Measurements from ENCODE around the gene GPC6. TPM values are rescaled to one million over a fixed set of nuclear protein-coding genes. Genes with fewer than 3 reads are reported as not detected.

Gene GPC6
- polyA plus RNA-seq, 1 of the 3 experiments (the other 2 are of a cell fraction): 6.7 TPM

- peak; percentile 16 for DNase-seq
- H3K4me1 ChIP-seq (ENCODE audit: control insufficient read depth in 1 of 2, insufficient read depth in 2 of 2, low read depth in 1 of 2, low read length in 1 of 2): peaks cover 0 to 4% of the 10 kb centered on the region in 2 experiments; a peak in 1 of 4 replicates
- H4K20me1 ChIP-seq (ENCODE audit: insufficient read depth): no peaks in the 10 kb centered on the region
- H3K9ac ChIP-seq: no peak overlapping the region
- H3K4me3 ChIP-seq (ENCODE audit: low read depth in 2 of 2, low read length in 1 of 2): no peak overlapping the region
- H3K79me2 ChIP-seq (ENCODE audit: insufficient read depth): no peaks in the 10 kb centered on the region
- no peaks in the 10 kb centered on the region for H3K36me3 ChIP-seq (replicated peaks in 1 of 2; ENCODE audit: control insufficient read depth in 1 of 2, insufficient read depth in 2 of 2, low read length in 1 of 2)
- H3K9me2 ChIP-seq: no peaks in the 10 kb centered on the region
- ChIA-PET POLR2A (no interaction called here), CTCF (interaction anchor here (1.0 kb wide), 1 partner anchor 12 kb away, joined by 3 read pairs; no protein-coding TSS in a partner anchor)
- H3F3A ChIP-seq (replicated peaks; ENCODE audit: insufficient read depth): no peaks in the 10 kb centered on the region
- H3K4me2 ChIP-seq: no peak overlapping the region
- no peak overlapping the region for H2AFZ ChIP-seq (ENCODE audit: low read depth)
- WGBS (ENCODE audit: low lambda C conversion rate): 76% methylated on average over 1 of the region's 1 CpG
- no peaks in the 10 kb centered on the region for H3K9me3 ChIP-seq
- H3K27me3 ChIP-seq (ENCODE audit: insufficient read depth): no peaks in the 10 kb centered on the region
- H3K27ac ChIP-seq (ENCODE audit: low read depth in 2 of 2, low read length in 1 of 2): peak overlapping the region in 1 of 2 experiments; percentile 65; a peak in 2 of 4 replicates
- TF ChIP-seq POLR2AphosphoS5 (IDR thresholded peaks at IDR 0.05; ENCODE audit: low read depth, low read length): 0 out of 2 replicates have a peak, but pooled peaks have one; percentile 11
- 0 out of 2 replicates have a peak, but pooled peaks have one; percentile 16 for TF ChIP-seq JUND (IDR thresholded peaks at IDR 0.05)
- TF ChIP-seq RFX5 (IDR thresholded peaks at IDR 0.05; ENCODE audit: low read length): no peak
- TF ChIP-seq GATA2 (CRISPR knock-in tag; IDR thresholded peaks at IDR 0.05): peak; percentile 67
- no peak for TF ChIP-seq CHD2 (IDR thresholded peaks at IDR 0.05; ENCODE audit: low read length, partially characterized antibody)
- TF ChIP-seq, protein P1, sequence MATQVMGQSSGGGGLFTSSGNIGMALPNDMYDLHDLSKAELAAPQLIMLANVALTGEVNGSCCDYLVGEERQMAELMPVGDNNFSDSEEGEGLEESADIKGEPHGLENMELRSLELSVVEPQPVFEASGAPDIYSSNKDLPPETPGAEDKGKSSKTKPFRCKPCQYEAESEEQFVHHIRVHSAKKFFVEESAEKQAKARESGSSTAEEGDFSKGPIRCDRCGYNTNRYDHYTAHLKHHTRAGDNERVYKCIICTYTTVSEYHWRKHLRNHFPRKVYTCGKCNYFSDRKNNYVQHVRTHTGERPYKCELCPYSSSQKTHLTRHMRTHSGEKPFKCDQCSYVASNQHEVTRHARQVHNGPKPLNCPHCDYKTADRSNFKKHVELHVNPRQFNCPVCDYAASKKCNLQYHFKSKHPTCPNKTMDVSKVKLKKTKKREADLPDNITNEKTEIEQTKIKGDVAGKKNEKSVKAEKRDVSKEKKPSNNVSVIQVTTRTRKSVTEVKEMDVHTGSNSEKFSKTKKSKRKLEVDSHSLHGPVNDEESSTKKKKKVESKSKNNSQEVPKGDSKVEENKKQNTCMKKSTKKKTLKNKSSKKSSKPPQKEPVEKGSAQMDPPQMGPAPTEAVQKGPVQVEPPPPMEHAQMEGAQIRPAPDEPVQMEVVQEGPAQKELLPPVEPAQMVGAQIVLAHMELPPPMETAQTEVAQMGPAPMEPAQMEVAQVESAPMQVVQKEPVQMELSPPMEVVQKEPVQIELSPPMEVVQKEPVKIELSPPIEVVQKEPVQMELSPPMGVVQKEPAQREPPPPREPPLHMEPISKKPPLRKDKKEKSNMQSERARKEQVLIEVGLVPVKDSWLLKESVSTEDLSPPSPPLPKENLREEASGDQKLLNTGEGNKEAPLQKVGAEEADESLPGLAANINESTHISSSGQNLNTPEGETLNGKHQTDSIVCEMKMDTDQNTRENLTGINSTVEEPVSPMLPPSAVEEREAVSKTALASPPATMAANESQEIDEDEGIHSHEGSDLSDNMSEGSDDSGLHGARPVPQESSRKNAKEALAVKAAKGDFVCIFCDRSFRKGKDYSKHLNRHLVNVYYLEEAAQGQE (IDR thresholded peaks at IDR 0.05; ENCODE audit: low read depth, low read length): no peak
- TF ChIP-seq SMC3 (IDR thresholded peaks at IDR 0.05; ENCODE audit: low read depth, low read length): no peak
- TF ChIP-seq NFIC (IDR thresholded peaks at IDR 0.05; ENCODE audit: borderline replicate concordance): no peak
- TF ChIP-seq MXI1 (IDR thresholded peaks at IDR 0.05; ENCODE audit: low read depth, low read length): no peak
- no peak for TF ChIP-seq FOSL2 (IDR thresholded peaks at IDR 0.05; ENCODE audit: borderline replicate concordance, low read depth)
- TF ChIP-seq RCOR1 (IDR thresholded peaks at IDR 0.05; ENCODE audit: low read length): peak; percentile 80; the same call in 1 of the 2 replicates
- no peak for TF ChIP-seq FOXJ3 (CRISPR knock-in tag; IDR thresholded peaks at IDR 0.05)
- no peak for TF ChIP-seq CTCF (IDR thresholded peaks at IDR 0.05)
- 0 out of 2 replicates have a peak, but pooled peaks have one; percentile 8 for TF ChIP-seq PBX3 (IDR thresholded peaks at IDR 0.05)
- TF ChIP-seq NRF1 (IDR thresholded peaks at IDR 0.05; ENCODE audit: low read depth, low read length): no peak
- TF ChIP-seq YY1 (IDR thresholded peaks at IDR 0.05; ENCODE audit: low read depth): no peak
- no peak for TF ChIP-seq SIN3A (IDR thresholded peaks at IDR 0.05; ENCODE audit: borderline replicate concordance, low read depth, low read length)
- no peak for TF ChIP-seq MEF2A (IDR thresholded peaks at IDR 0.05; ENCODE audit: borderline replicate concordance, low read depth)
- TF ChIP-seq EZH2phosphoT487 (IDR thresholded peaks at IDR 0.05; ENCODE audit: borderline replicate concordance, low read depth): no peak
- no peak for TF ChIP-seq TAF1 (IDR thresholded peaks at IDR 0.05; ENCODE audit: borderline replicate concordance, low read depth, low read length)
- no peak for TF ChIP-seq ELF1 (IDR thresholded peaks at IDR 0.05)
- TF ChIP-seq, protein P2, sequence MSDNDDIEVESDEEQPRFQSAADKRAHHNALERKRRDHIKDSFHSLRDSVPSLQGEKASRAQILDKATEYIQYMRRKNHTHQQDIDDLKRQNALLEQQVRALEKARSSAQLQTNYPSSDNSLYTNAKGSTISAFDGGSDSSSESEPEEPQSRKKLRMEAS (IDR thresholded peaks at IDR 0.05; ENCODE audit: low read depth): no peak
- peak; percentile 46 for TF ChIP-seq TCF12 (IDR thresholded peaks at IDR 0.05)
- TF ChIP-seq USF1 (IDR thresholded peaks at IDR 0.05; ENCODE audit: borderline replicate concordance, low read depth): no peak
- peak; percentile 21; the same call in 1 of the 2 replicates for TF ChIP-seq RAD21 (IDR thresholded peaks at IDR 0.05; ENCODE audit: low read length)
- peak in 1 of 2 experiments; percentile 84; a peak in 2 of 4 replicates for TF ChIP-seq EP300 (IDR thresholded peaks at IDR 0.05; ENCODE audit: borderline replicate concordance in 1 of 2, low read depth in 1 of 2, low read length in 1 of 2)
- TF ChIP-seq FOXM1 (IDR thresholded peaks at IDR 0.05; ENCODE audit: low read depth): no peak
- TF ChIP-seq, protein P3, sequence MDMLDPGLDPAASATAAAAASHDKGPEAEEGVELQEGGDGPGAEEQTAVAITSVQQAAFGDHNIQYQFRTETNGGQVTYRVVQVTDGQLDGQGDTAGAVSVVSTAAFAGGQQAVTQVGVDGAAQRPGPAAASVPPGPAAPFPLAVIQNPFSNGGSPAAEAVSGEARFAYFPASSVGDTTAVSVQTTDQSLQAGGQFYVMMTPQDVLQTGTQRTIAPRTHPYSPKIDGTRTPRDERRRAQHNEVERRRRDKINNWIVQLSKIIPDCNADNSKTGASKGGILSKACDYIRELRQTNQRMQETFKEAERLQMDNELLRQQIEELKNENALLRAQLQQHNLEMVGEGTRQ (IDR thresholded peaks at IDR 0.05; ENCODE audit: borderline replicate concordance, low read depth, low read length): no peak
Measured at GRCh38 chr13:93740334-93740733, 513.7 kb downstream of the GPC6 start.
